Chondrocyte (in vitro differentiated cells): ENCODE results near the gene CYP4F22. TPM values are rescaled to one million over a fixed set of nuclear protein-coding genes. Genes with fewer than 3 reads are reported as not detected.

Experiments used
- DNase-seq: peaks from one replicate; pipeline ENCODE4 v3.0.0; 2021; ENCODE audit warnings: mixed read lengths, low spot score
- H3K27ac Mint-ChIP-seq: one replicate; pipeline ENCODE4 v1.8.0; 2021; ENCODE audit warnings: mild to moderate bottlenecking, moderate library complexity, mixed read lengths; ENCODE audit not compliant: unreplicated experiment
- H3K27me3 Mint-ChIP-seq: 2 replicates; pipeline ENCODE4 v1.8.0; 2021; ENCODE audit warnings: low read depth, mixed read lengths
- H3K36me3 Mint-ChIP-seq: 2 replicates; pipeline ENCODE4 v1.8.0; 2021; ENCODE audit warnings: low read depth, mixed read lengths
- H3K4me1 Mint-ChIP-seq: 2 replicates; pipeline ENCODE4 v1.8.0; 2021; ENCODE audit warnings: low read depth, mild to moderate bottlenecking, mixed read lengths
- H3K4me3 Mint-ChIP-seq: one replicate; pipeline ENCODE4 v1.8.0; 2021; ENCODE audit warnings: mild to moderate bottlenecking, moderate library complexity, mixed read lengths; ENCODE audit not compliant: unreplicated experiment
- H3K9me3 Mint-ChIP-seq: 2 replicates; pipeline ENCODE4 v1.8.0; 2021; ENCODE audit warnings: low read depth, mixed read lengths
- CTCF ChIP-seq: fragments of 200-600 bp; sonication (generic); IDR thresholded peaks from 2 replicates; pipeline ENCODE4 v1.5.0; 2021; ENCODE audit warnings: antibody characterized with exemption, mild to moderate bottlenecking, moderate library complexity
- total RNA-seq: library from RNA; stranded (reverse); gene quantifications from 3 replicates; pipeline ENCODE4 v1.2.1, GENCODE V29; 2021

CYP4F22 gene
- total RNA-seq, 1 donor from 2014 or later = not detected

DNA sequence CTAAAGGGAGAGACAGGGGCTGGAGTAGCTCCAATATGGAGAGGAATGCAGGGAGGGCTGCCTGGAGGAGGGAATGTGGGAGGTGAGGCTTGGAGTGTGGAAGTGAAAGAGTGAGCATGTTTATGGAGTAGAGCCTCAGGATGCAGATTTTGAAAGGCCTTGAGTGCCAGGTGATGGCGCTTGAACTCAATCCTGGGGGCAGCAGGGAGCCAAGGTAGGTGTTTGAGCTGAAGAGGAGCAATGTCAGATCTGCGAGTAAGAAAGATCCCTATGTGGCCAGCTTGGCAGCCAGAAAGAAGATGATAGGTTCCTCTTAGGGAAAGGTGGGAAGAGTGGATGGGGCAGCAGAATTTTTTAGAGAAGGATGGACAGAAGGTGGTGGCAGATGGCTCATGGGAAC, 40.3 kb downstream of the CYP4F22 start:
- no peak for TF ChIP-seq CTCF

DNA sequence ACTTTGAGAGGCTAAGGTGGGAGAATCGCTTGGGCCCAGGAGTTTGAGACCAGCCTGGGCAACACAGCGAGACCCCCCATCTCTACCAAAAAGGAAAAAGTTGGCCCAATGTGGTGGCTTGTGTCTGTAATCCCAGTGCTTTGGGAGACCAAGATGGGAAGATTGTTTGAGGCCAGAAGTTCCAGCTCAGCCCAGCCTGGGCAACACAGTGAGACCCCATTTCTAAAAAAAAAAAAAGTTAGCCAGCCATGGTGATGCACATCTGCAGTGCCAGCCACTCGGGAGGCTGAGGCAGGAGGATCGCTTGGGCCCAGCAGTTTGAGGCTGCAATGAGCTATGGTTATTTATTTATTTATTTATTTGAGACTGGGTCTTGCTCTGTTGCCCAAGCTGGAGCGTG, 41.3 kb downstream of the CYP4F22 start:
- Mint-ChIP-seq H3K27ac (no peak overlapping the region), H3K9me3 (no peaks in the 10 kb centered on the region), H3K4me3 (no peak overlapping the region), H3K27me3 (peaks cover 22% of the 10 kb centered on the region), H3K36me3 (no peaks in the 10 kb centered on the region), H3K4me1 (no peaks in the 10 kb centered on the region)
- no peak for TF ChIP-seq CTCF
- DNase-seq = no peak

More for the DNA sequence above, 40.3 kb downstream of the CYP4F22 start:
- Mint-ChIP-seq H3K36me3 (no peaks in the 10 kb centered on the region), H3K4me1 (no peaks in the 10 kb centered on the region), H3K27me3 (peaks cover 18% of the 10 kb centered on the region), H3K9me3 (no peaks in the 10 kb centered on the region), H3K27ac (no peak overlapping the region), H3K4me3 (no peak overlapping the region)
- no peak for DNase-seq

- Mint-ChIP-seq H3K27me3 (peaks cover 22% of the 10 kb centered on the region), H3K9me3 (no peaks in the 10 kb centered on the region), H3K27ac (no peak overlapping the region), H3K4me1 (no peaks in the 10 kb centered on the region), H3K4me3 (no peak overlapping the region), H3K36me3 (no peaks in the 10 kb centered on the region)
- TF ChIP-seq CTCF = no peak
- DNase-seq = no peak
Measured at GRCh38 chr19:15550273-15550672, 41.9 kb downstream of the CYP4F22 start.

GRCh38 chr19:15550929-15551292, 42.6 kb downstream of the CYP4F22 start:
- Mint-ChIP-seq H3K36me3 (no peaks in the 10 kb centered on the region), H3K27me3 (peaks cover 24% of the 10 kb centered on the region), H3K27ac (no peak overlapping the region), H3K4me3 (no peak overlapping the region), H3K9me3 (no peaks in the 10 kb centered on the region), H3K4me1 (peaks cover 4% of the 10 kb centered on the region)
- no peak for DNase-seq
- TF ChIP-seq CTCF = no peak

DNA sequence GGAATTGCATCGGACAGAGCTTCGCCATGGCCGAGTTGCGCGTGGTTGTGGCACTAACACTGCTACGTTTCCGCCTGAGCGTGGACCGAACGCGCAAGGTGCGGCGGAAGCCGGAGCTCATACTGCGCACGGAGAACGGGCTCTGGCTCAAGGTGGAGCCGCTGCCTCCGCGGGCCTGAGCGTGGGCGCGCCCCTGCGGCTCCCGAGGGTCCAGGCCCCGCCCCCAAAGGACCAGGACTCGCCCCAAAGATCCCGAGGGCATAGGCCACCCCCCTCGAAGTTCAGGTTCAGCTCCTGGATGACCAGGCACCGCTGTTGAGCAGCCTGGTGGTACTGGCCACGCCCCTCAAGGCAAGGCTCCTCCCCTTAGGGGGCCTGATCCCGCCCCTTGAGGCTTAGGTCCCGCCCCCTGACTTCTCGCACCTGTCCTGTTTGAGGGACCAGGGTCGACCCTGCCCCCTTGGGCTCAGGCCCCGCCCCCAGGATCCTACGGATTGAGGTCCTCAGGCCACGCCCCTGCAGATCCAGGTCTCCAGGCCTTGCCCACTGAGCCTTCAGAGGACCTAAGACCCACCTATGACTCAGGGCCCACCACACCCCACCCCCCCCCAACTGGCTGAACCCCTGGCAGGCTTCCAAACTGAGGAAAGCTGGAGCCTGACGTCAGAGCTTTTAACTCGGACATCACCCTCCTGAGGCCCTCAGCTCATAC, 43.1 kb downstream of the CYP4F22 start:
- Mint-ChIP-seq H3K27ac (no peak overlapping the region), H3K9me3 (no peaks in the 10 kb centered on the region), H3K4me3 (no peak overlapping the region), H3K27me3 (peaks cover 24% of the 10 kb centered on the region), H3K4me1 (peaks cover 9% of the 10 kb centered on the region), H3K36me3 (no peaks in the 10 kb centered on the region)
- no peak for TF ChIP-seq CTCF
- DNase-seq = peak; percentile 86
